ENCODE results near the gene SLC8B1.

Gene SLC8B1

DNA sequence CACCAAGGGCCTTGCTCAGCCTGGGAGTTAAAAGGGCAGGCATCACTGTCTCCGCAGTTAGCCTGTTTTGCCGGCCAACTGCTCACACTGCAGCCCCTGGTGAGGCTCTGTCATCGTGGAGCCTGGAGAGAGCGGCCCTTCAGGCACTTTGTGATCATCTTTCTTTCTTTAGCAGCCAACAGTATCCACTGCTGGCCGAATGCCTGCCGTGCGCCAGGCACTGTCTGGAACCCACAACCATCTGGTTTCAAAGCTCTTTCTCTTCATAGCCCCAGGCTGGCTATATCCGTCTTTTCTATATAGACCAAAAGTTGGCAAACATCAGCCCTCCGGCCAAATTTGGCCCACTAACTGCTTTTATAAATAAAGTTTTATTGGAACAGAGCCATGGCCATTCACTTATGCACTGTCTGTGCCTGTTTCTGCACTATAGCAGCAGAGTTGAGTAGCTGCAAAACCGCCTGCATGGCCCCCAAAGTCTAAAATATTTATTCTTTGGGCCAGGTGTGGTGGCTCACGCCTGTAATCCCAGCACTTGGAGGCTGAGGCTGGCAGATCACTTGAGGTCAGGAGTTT, 29.5 kb downstream of the SLC8B1 start (continued):
- TF ChIP-seq, protein P1, sequence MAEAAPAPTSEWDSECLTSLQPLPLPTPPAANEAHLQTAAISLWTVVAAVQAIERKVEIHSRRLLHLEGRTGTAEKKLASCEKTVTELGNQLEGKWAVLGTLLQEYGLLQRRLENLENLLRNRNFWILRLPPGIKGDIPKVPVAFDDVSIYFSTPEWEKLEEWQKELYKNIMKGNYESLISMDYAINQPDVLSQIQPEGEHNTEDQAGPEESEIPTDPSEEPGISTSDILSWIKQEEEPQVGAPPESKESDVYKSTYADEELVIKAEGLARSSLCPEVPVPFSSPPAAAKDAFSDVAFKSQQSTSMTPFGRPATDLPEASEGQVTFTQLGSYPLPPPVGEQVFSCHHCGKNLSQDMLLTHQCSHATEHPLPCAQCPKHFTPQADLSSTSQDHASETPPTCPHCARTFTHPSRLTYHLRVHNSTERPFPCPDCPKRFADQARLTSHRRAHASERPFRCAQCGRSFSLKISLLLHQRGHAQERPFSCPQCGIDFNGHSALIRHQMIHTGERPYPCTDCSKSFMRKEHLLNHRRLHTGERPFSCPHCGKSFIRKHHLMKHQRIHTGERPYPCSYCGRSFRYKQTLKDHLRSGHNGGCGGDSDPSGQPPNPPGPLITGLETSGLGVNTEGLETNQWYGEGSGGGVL (tag by site-specific recombination; IDR thresholded peaks at IDR 0.05), result no peak
- TF ChIP-seq ZFP69B (tag by site-specific recombination; IDR thresholded peaks at IDR 0.05) (no peak), GLIS1 (tag by site-specific recombination; IDR thresholded peaks at IDR 0.05) (no peak), WT1 (tag by site-specific recombination; IDR thresholded peaks at IDR 0.05) (no peak)
- TF ChIP-seq, protein P2, sequence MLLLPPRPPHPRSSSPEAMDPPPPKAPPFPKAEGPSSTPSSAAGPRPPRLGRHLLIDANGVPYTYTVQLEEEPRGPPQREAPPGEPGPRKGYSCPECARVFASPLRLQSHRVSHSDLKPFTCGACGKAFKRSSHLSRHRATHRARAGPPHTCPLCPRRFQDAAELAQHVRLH (tag by site-specific recombination; IDR thresholded peaks at IDR 0.05), result no peak

DNA sequence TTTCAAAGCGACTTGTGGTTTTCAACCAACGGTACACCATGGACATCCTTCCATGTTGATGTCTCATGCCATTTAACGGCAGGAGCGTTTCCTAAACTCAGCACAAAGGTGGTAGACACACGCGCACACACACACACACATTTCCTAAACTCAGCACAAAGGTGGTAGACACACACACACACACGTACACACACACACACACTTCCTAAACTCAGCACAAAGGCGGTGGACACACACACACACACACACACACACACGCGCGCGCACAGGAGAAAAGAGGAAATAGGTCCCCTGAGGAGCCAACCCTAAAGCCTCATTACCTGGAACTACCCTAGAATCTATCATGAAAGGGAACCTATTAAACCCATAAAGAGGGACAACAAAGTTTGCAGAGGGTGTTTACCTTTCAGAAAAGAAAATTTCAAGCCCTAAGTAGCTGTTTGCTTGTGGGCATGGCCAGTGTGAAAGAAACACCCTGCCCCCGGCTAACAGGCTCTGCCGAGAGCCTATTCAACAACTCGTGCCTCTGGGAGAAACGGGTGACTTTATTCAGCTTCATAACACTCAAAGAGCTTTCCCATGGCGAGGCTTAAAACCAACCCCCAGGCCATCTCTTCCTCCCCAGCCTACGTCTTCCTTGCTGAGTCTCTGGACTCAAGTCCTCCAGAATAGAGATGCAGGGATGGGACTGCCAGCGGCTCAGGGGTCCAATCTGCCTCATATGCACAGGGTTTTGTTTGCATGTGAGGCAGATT, 31.8 kb downstream of the SLC8B1 start:
- H3K4me3 ChIP-seq (ENCODE audit: low read depth, low read length), result no peak overlapping the region
- H3K27ac ChIP-seq (ENCODE audit: extremely low read depth, low read depth, low read length), result no peak overlapping the region
- ChIA-PET POLR2A (no interaction called here), CTCF (interaction anchor here (1.0 kb wide), 1 partner anchor 18 kb away, joined by 3 read pairs; no protein-coding TSS in a partner anchor)
- H3K9me3 ChIP-seq (ENCODE audit: control insufficient read depth, insufficient read depth, low read depth, low read length), result no peaks in the 10 kb centered on the region
- H3K36me3 ChIP-seq (ENCODE audit: control insufficient read depth in 2 of 2, insufficient read depth in 1 of 2, low read length in 2 of 2), result peaks cover 0 to 16% of the 10 kb centered on the region in 2 experiments; a peak in 1 of 3 replicates
- peaks cover 5% of the 10 kb centered on the region; the same call in 1 of the 2 replicates for H3K4me1 ChIP-seq (ENCODE audit: control insufficient read depth, insufficient read depth, low read length)
- TF ChIP-seq, protein P3, sequence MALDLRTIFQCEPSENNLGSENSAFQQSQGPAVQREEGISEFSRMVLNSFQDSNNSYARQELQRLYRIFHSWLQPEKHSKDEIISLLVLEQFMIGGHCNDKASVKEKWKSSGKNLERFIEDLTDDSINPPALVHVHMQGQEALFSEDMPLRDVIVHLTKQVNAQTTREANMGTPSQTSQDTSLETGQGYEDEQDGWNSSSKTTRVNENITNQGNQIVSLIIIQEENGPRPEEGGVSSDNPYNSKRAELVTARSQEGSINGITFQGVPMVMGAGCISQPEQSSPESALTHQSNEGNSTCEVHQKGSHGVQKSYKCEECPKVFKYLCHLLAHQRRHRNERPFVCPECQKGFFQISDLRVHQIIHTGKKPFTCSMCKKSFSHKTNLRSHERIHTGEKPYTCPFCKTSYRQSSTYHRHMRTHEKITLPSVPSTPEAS (tag by site-specific recombination; IDR thresholded peaks at IDR 0.05), result peak; percentile 73
- TF ChIP-seq SETDB1 (IDR thresholded peaks at IDR 0.05; ENCODE audit: insufficient read length, low read length), result no peak
- TF ChIP-seq ZNF184 (tag by site-specific recombination; IDR thresholded peaks at IDR 0.05), result no peak

DNA sequence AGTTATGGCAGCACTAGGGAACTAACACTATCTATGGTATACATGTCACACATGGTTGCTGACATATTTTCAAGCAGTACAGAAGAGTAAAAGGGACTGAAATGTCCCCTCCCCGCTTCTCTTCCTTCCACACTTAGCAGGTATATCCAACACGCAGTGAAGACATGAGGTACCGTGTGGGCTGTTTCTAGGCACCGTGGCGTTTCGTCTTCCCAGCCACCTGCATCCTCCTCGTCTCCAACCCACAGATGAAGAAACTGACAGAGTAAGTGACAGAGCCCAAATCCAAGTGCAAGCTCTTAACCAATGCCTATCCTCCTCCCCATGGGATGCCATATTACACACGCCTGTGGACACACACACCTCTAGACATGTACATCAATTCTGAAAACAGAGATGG, 32.4 kb downstream of the SLC8B1 start:
- Histone ChIP-seq H3K36me3 (ENCODE audit: control insufficient read depth in 2 of 2, insufficient read depth in 1 of 2, low read length in 2 of 2) (peaks cover 0 to 13% of the 10 kb centered on the region in 2 experiments; a peak in 1 of 3 replicates), H3K4me1 (ENCODE audit: control insufficient read depth, insufficient read depth, low read length) (peaks cover 5% of the 10 kb centered on the region; the same call in 1 of the 2 replicates), H3K27ac (ENCODE audit: extremely low read depth, low read depth, low read length) (no peak overlapping the region), H3K9me3 (ENCODE audit: control insufficient read depth, insufficient read depth, low read depth, low read length) (no peaks in the 10 kb centered on the region), H3K4me3 (ENCODE audit: low read depth, low read length) (no peak overlapping the region)
- ChIA-PET POLR2A (no interaction called here), CTCF (interaction anchor here (1.0 to 1.5 kb wide), 2 partner anchors 9 to 18 kb away, joined by 3 to 8 read pairs; no protein-coding TSS in a partner anchor)
- TF ChIP-seq, protein P4, sequence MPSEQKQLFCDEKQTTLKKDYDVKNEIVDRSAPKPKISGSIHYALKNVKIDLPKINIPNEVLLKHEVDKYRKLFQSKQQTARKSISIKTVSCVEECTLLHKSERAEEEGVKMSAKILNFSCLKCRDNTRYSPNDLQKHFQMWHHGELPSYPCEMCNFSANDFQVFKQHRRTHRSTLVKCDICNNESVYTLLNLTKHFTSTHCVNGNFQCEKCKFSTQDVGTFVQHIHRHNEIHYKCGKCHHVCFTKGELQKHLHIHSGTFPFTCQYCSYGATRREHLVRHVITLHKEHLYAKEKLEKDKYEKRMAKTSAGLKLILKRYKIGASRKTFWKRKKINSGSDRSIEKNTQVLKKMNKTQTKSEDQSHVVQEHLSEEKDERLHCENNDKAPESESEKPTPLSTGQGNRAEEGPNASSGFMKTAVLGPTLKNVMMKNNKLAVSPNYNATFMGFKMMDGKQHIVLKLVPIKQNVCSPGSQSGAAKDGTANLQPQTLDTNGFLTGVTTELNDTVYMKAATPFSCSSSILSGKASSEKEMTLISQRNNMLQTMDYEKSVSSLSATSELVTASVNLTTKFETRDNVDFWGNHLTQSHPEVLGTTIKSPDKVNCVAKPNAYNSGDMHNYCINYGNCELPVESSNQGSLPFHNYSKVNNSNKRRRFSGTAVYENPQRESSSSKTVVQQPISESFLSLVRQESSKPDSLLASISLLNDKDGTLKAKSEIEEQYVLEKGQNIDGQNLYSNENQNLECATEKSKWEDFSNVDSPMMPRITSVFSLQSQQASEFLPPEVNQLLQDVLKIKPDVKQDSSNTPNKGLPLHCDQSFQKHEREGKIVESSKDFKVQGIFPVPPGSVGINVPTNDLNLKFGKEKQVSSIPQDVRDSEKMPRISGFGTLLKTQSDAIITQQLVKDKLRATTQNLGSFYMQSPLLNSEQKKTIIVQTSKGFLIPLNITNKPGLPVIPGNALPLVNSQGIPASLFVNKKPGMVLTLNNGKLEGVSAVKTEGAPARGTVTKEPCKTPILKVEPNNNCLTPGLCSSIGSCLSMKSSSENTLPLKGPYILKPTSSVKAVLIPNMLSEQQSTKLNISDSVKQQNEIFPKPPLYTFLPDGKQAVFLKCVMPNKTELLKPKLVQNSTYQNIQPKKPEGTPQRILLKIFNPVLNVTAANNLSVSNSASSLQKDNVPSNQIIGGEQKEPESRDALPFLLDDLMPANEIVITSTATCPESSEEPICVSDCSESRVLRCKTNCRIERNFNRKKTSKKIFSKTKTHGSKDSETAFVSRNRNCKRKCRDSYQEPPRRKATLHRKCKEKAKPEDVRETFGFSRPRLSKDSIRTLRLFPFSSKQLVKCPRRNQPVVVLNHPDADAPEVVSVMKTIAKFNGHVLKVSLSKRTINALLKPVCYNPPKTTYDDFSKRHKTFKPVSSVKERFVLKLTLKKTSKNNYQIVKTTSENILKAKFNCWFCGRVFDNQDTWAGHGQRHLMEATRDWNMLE (tag by site-specific recombination; conservative IDR thresholded peaks at IDR 0.05; ENCODE audit: low read depth), result no peak

Measured in HEK293 (cell line).